Thymus (tissue), 14 donors: Measurements from ENCODE around the gene PRSS57. TPM values are rescaled to one million over a fixed set of nuclear protein-coding genes. Genes with fewer than 3 reads are reported as not detected.
"Not testable (repeated sequence)": the region's sequence is repeated elsewhere in the genome, so short reads cannot be mapped to it uniquely, and the experiment has no call there.

ENCODE experiments used
- DNase-seq, 9 donors: peaks; one replicate each; pipeline ENCODE4 v3.0.0-alpha.2; 2013; ENCODE audit warnings: low spot score in 9 of 9, low read depth in 6 of 9, missing footprints in 1 of 9
- H3K27ac ChIP-seq, 2 donors: one replicate each; pipeline ENCODE4 v1.5.1; 2013; ENCODE audit warnings: control low read depth in 1 of 2, low read depth in 1 of 2, low read length in 1 of 2, mild to moderate bottlenecking in 1 of 2, moderate library complexity in 1 of 2
- H3K27me3 ChIP-seq, 2 donors: one replicate each; pipeline ENCODE4 v1.5.1; 2013; ENCODE audit warnings: low read length in 1 of 2; ENCODE audit not compliant: control insufficient read depth in 2 of 2, insufficient read depth in 1 of 2
- H3K36me3 ChIP-seq, 2 donors: one replicate each; pipeline ENCODE4 v1.5.1; 2013; ENCODE audit warnings: low read length in 1 of 2, mild to moderate bottlenecking in 1 of 2, moderate library complexity in 1 of 2; ENCODE audit not compliant: control insufficient read depth in 2 of 2, insufficient read depth in 2 of 2
- H3K4me1 ChIP-seq, 2 donors: one replicate each; pipeline ENCODE4 v1.5.1; 2013; ENCODE audit warnings: low read length in 2 of 2; ENCODE audit not compliant: control insufficient read depth in 2 of 2, insufficient read depth in 2 of 2
- H3K4me3 ChIP-seq, 2 donors: one replicate each; pipeline ENCODE4 v1.5.1; 2013; ENCODE audit warnings: low read length in 2 of 2, control low read depth in 1 of 2, mild to moderate bottlenecking in 1 of 2
- H3K9me3 ChIP-seq, 2 donors: one replicate each; pipeline ENCODE4 v1.5.1; 2013; ENCODE audit warnings: low read length in 1 of 2, mild to moderate bottlenecking in 1 of 2; ENCODE audit not compliant: control insufficient read depth in 2 of 2, insufficient read depth in 1 of 2
- WGBS: extraction: QIAGEN DNeasy Blood & Tissue Kit; methylation state at CpG from one replicate; pipeline ENCODE4 v1.1.7; 2013; 5-methylcytosine and 5-hydroxymethylcytosine counted together
- long read RNA-seq, 10 donors: transcript quantifications; one replicate each; lab custom pipeline, GENCODE V29; 2026
- polyA plus RNA-seq: library from polyadenylated mRNA; stranded (reverse); fragments of 200-250 nt; gene quantifications from one replicate; pipeline ENCODE4 v1.2.3, GENCODE V29; 2013
- total RNA-seq: library from RNA; stranded (reverse); fragments of 120-200 nt; gene quantifications from one replicate; pipeline ENCODE4 v1.2.4, GENCODE V29; 2013
- donor health status: healthy.

Gene PRSS57
- total RNA-seq: 8.5 TPM
- 1.1 TPM for polyA plus RNA-seq
- long read RNA-seq, donor 1: 0 reads
- long read RNA-seq, donor 2, transcript PRSS57-201 (5 exons, 1,025 nt): major isoform, 5 of 6 reads
- long read RNA-seq, donor 2, partial matches to known transcripts: 0 of 6 reads
- long read RNA-seq, donor 2, other reads (novel, unspliced or antisense): 0 of 6 reads
- long read RNA-seq, donor 3, partial matches to known transcripts: 0 of 2 reads
- long read RNA-seq, donor 3, other reads (novel, unspliced or antisense): 0 of 2 reads
- long read RNA-seq, donor 4, partial matches to known transcripts: 0 of 1 reads
- long read RNA-seq, donor 4, other reads (novel, unspliced or antisense): 0 of 1 reads
- long read RNA-seq, donor 5, partial matches to known transcripts: 0 of 4 reads
- long read RNA-seq, donor 5, other reads (novel, unspliced or antisense): 0 of 4 reads
- long read RNA-seq, donor 6, partial matches to known transcripts: 0 of 3 reads
- long read RNA-seq, donor 6, other reads (novel, unspliced or antisense): 0 of 3 reads
- long read RNA-seq, donor 7, partial matches to known transcripts: 0 of 1 reads
- long read RNA-seq, donor 7, other reads (novel, unspliced or antisense): 0 of 1 reads
- long read RNA-seq, donor 8, partial matches to known transcripts: 0 of 1 reads
- long read RNA-seq, donor 8, other reads (novel, unspliced or antisense): 0 of 1 reads
- long read RNA-seq, donor 9, partial matches to known transcripts: 0 of 2 reads
- long read RNA-seq, donor 9, other reads (novel, unspliced or antisense): 0 of 2 reads
- long read RNA-seq, donor 10, partial matches to known transcripts: 0 of 1 reads
- long read RNA-seq, donor 10, other reads (novel, unspliced or antisense): 0 of 1 reads

- no peak for DNase-seq
- WGBS: 18% methylated on average over 31 of the region's 31 CpGs
- Histone ChIP-seq H3K36me3 (no peaks in the 10 kb centered on the region), H3K9me3 (peaks cover 0 to 5% of the 10 kb centered on the region in 2 donors), H3K4me1 (no peaks in the 10 kb centered on the region), H3K27me3 (peaks cover 16 to 31% of the 10 kb centered on the region in 2 donors), H3K27ac (no peak within 1 kb of the TSS), H3K4me3 (no peak within 1 kb of the TSS)
Measured at GRCh38 chr19:695352-695949, at the start of gene PRSS57. Gene PRSS57, minus strand, starts transcription at chr19:695452. Its CDS starts 22 bp downstream, at chr19:695430.

GRCh38 chr19:743168-743687, 48.0 kb upstream of the PRSS57 start:
- peaks cover 5 to 24% of the 10 kb centered on the region in 2 donors for H3K9me3 ChIP-seq
- H3K36me3 ChIP-seq: no peaks in the 10 kb centered on the region
- WGBS: 91% methylated on average over 13 of the region's 13 CpGs
- DNase-seq: peak in 2 of 9 donors; percentile 18 to 35
- H3K27me3 ChIP-seq: peaks cover 0 to 2% of the 10 kb centered on the region in 2 donors
- no peak overlapping the region for H3K4me3 ChIP-seq
- H3K4me1 ChIP-seq: peaks cover 0 to 5% of the 10 kb centered on the region in 2 donors
- no peak overlapping the region for H3K27ac ChIP-seq

- Histone ChIP-seq H3K27me3 (peaks cover 0 to 2% of the 10 kb centered on the region in 2 donors), H3K4me3 (no peak overlapping the region), H3K36me3 (no peaks in the 10 kb centered on the region), H3K4me1 (peaks cover 0 to 5% of the 10 kb centered on the region in 2 donors), H3K9me3 (peaks cover 2 to 17% of the 10 kb centered on the region in 2 donors), H3K27ac (no peak overlapping the region)
- no peak for DNase-seq
- 95% methylated on average over 24 of the region's 24 CpGs for WGBS
Measured at GRCh38 chr19:742540-743075, 47.4 kb upstream of the PRSS57 start.

- Histone ChIP-seq H3K27me3 (peaks cover 0 to 2% of the 10 kb centered on the region in 2 donors), H3K36me3 (no peaks in the 10 kb centered on the region), H3K9me3 (peaks cover 0 to 8% of the 10 kb centered on the region in 2 donors), H3K27ac (no peak overlapping the region), H3K4me1 (peaks cover 0 to 5% of the 10 kb centered on the region in 2 donors), H3K4me3 (no peak overlapping the region)
- WGBS: 81% methylated on average over 18 of the region's 19 CpGs
- peak in 1 of 9 donors; percentile 28 for DNase-seq
Measured at GRCh38 chr19:741506-742131, 46.4 kb upstream of the PRSS57 start.

GRCh38 chr19:740816-741505, 45.7 kb upstream of the PRSS57 start:
- H3K9me3 ChIP-seq, H3K27ac ChIP-seq, H3K27me3 ChIP-seq, H3K36me3 ChIP-seq, H3K4me3 ChIP-seq, DNase-seq, H3K4me1 ChIP-seq: not testable (repeated sequence)
- WGBS: 90% methylated on average over 16 of the region's 16 CpGs

GRCh38 chr19:739998-740715, 44.9 kb upstream of the PRSS57 start:
- 97% methylated on average over 36 of the region's 36 CpGs for WGBS
- Histone ChIP-seq H3K4me1 (peaks cover 0 to 5% of the 10 kb centered on the region in 2 donors), H3K27ac (no peak overlapping the region), H3K4me3 (no peak overlapping the region), H3K9me3 (no peaks in the 10 kb centered on the region), H3K36me3 (no peaks in the 10 kb centered on the region), H3K27me3 (peaks cover 0 to 2% of the 10 kb centered on the region in 2 donors)
- no peak for DNase-seq

GRCh38 chr19:738509-739128, 43.4 kb upstream of the PRSS57 start:
- WGBS: 95% methylated on average over 23 of the region's 23 CpGs
- DNase-seq: no peak
- H3K4me1 ChIP-seq: peaks cover 0 to 5% of the 10 kb centered on the region in 2 donors
- no peaks in the 10 kb centered on the region for H3K9me3 ChIP-seq
- H3K27ac ChIP-seq: no peak overlapping the region
- H3K4me3 ChIP-seq: no peak overlapping the region
- no peaks in the 10 kb centered on the region for H3K36me3 ChIP-seq
- H3K27me3 ChIP-seq: peaks cover 0 to 2% of the 10 kb centered on the region in 2 donors
